ENCODE results near the gene ADAMTS2. TPM values are rescaled to one million over a fixed set of nuclear protein-coding genes. Genes with fewer than 3 reads are reported as not detected.

ADAMTS2 gene
- total RNA-seq, 1 experiment from 2014 or later: not detected

DNA sequence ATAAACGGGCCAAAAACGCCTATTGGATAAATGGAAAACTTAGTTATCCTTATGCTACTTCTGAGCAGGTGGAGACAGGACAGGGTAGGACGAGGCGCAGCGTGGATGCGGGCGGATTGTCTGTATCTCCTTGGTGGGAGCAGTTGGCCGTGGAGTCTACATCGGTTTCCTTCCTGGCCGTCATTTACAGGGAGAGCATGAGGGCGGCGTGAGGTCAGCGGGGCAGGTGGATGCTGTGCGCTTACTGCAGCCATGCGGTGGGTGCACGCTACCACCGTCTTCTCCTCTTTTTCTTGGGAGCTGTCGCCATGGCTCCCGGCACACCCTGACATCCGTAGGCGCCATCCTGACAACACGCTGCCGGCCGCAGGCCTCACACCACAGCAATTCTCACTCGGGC lies 121.3 kb downstream of the ADAMTS2 start:
- ChIA-PET CTCF (no interaction called here), POLR2A (ENCODE audit: unreplicated experiment) (no interaction called here)
- Histone ChIP-seq H3K27ac (ENCODE audit: low read length) (no peak overlapping the region), H3K9me2 (replicated peaks; ENCODE audit: low read length) (no peaks in the 10 kb centered on the region), H3K4me1 (ENCODE audit: insufficient read depth, low read length) (no peaks in the 10 kb centered on the region), H3K4me3 (ENCODE audit: low read length) (no peak overlapping the region), H3K4me2 (ENCODE audit: low read length) (no peak overlapping the region), H3K36me3 (ENCODE audit: low read depth, low read length) (no peaks in the 10 kb centered on the region), H4K20me1 (ENCODE audit: low read length) (no peaks in the 10 kb centered on the region), H3K9me3 (ENCODE audit: low read length) (no peaks in the 10 kb centered on the region), H3K9ac (ENCODE audit: low read length) (no peak overlapping the region), H3F3A (ENCODE audit: low read length, unreplicated experiment) (no peaks in the 10 kb centered on the region), H2AFZ (ENCODE audit: low read length) (no peak overlapping the region), H3K27me3 (ENCODE audit: low read length) (peaks cover 14% of the 10 kb centered on the region; the same call in 1 of the 2 replicates), H3K79me2 (ENCODE audit: low read length) (no peaks in the 10 kb centered on the region)
- BruUV-seq (replicated peaks): no TSS peak
- TF ChIP-seq, protein P1, sequence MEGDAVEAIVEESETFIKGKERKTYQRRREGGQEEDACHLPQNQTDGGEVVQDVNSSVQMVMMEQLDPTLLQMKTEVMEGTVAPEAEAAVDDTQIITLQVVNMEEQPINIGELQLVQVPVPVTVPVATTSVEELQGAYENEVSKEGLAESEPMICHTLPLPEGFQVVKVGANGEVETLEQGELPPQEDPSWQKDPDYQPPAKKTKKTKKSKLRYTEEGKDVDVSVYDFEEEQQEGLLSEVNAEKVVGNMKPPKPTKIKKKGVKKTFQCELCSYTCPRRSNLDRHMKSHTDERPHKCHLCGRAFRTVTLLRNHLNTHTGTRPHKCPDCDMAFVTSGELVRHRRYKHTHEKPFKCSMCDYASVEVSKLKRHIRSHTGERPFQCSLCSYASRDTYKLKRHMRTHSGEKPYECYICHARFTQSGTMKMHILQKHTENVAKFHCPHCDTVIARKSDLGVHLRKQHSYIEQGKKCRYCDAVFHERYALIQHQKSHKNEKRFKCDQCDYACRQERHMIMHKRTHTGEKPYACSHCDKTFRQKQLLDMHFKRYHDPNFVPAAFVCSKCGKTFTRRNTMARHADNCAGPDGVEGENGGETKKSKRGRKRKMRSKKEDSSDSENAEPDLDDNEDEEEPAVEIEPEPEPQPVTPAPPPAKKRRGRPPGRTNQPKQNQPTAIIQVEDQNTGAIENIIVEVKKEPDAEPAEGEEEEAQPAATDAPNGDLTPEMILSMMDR (conservative IDR thresholded peaks at IDR 0.05; ENCODE audit: low read depth, low read length): no peak
- TF ChIP-seq EZH2 (IDR thresholded peaks at IDR 0.05; ENCODE audit: low read length, unreplicated experiment) (no peak), EZH2phosphoT487 (IDR thresholded peaks at IDR 0.05; ENCODE audit: borderline replicate concordance, low read length) (no peak)
- ATAC-seq (no peak), DNase-seq (no peak)
- intact Hi-C loops (cut with micrococcal nuclease): no loop called here

DNA sequence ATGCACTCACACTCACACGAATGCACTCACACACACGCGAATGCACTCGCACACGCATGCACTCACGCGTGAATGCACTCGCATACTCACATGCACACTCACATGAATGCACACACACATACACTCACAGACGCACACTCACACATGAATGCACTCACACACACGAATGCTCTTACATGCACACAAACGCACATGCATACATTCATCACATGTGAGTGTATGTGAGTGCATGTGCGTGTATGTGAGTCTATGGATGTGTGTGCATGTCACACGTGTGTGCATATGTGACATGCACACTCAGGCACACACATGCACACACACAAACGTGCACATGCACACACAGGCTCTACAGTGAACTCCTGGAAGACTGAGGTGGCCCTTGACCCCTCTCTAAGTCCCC lies 121.7 kb downstream of the ADAMTS2 start:
- H3K4me2 ChIP-seq (ENCODE audit: low read length): no peak overlapping the region
- no peak overlapping the region for H3K4me3 ChIP-seq (ENCODE audit: low read length)
- H3K27ac ChIP-seq (ENCODE audit: low read length): no peak overlapping the region
- TF ChIP-seq EZH2 (IDR thresholded peaks at IDR 0.05; ENCODE audit: low read length, unreplicated experiment): no peak
- no peak for TF ChIP-seq EZH2phosphoT487 (IDR thresholded peaks at IDR 0.05; ENCODE audit: borderline replicate concordance, low read length)
- TF ChIP-seq, protein P1 (conservative IDR thresholded peaks at IDR 0.05; ENCODE audit: low read depth, low read length): no peak
- ChIA-PET CTCF (no interaction called here), POLR2A (ENCODE audit: unreplicated experiment) (no interaction called here)
- intact Hi-C loops (cut with micrococcal nuclease): no loop called here
- BruUV-seq (replicated peaks): no TSS peak
- H3K9me3 ChIP-seq (ENCODE audit: low read length): no peaks in the 10 kb centered on the region
- no peak for DNase-seq
- H4K20me1 ChIP-seq (ENCODE audit: low read length): no peaks in the 10 kb centered on the region
- no peaks in the 10 kb centered on the region for H3F3A ChIP-seq (ENCODE audit: low read length, unreplicated experiment)
- H3K9ac ChIP-seq (ENCODE audit: low read length): no peak overlapping the region
- no peaks in the 10 kb centered on the region for H3K9me2 ChIP-seq (replicated peaks; ENCODE audit: low read length)
- H3K79me2 ChIP-seq (ENCODE audit: low read length): no peaks in the 10 kb centered on the region
- no peaks in the 10 kb centered on the region for H3K36me3 ChIP-seq (ENCODE audit: low read depth, low read length)
- no peaks in the 10 kb centered on the region for H3K4me1 ChIP-seq (ENCODE audit: insufficient read depth, low read length)
- H3K27me3 ChIP-seq (ENCODE audit: low read length): peaks cover 14% of the 10 kb centered on the region; the same call in 1 of the 2 replicates
- no peak overlapping the region for H2AFZ ChIP-seq (ENCODE audit: low read length)
- ATAC-seq: no peak

DNA sequence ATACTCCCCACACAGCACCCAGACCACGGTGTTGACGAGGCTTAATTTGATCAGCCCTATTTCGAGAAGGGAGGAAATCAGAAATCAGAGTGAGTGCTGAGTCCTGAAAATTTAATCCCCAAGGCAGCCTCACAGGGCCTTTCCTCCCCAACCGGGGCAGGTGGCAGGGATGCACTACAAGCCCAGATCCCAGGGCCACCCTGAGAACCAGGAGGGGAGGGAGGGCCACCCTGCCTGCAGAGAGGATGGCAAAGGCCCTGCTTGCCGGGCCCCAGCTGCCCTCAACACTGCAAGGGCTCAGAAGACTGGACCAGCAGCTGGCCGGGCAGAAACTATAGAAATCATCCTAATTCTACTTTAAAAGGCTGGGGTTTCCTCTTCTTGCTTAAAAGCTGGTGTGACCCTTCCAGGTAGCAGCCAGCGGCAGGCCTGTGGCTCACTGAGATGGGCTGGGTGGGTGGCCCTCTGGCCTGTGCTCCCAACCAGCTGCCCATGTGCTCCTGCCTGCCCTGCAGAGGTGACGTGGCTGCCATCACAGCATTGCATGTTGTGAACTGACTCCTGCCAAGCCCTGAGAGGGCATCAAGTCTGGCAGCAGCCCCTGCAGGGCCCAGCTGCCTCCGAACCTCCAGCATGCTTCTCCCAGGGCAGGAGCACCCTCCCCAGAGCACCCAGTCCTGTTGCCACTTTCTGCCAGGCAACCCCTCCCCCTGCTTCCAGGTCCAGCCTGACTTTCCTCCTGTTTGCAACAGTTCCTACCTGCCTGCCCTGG lies 122.8 kb downstream of the ADAMTS2 start:
- Histone ChIP-seq H3K27me3 (ENCODE audit: low read length) (peaks cover 14% of the 10 kb centered on the region; the same call in 1 of the 2 replicates), H3K27ac (ENCODE audit: low read length) (no peak overlapping the region), H3K9ac (ENCODE audit: low read length) (no peak overlapping the region), H3K36me3 (ENCODE audit: low read depth, low read length) (no peaks in the 10 kb centered on the region), H3K79me2 (ENCODE audit: low read length) (no peaks in the 10 kb centered on the region), H2AFZ (ENCODE audit: low read length) (no peak overlapping the region), H3K4me1 (ENCODE audit: insufficient read depth, low read length) (no peaks in the 10 kb centered on the region), H3K4me3 (ENCODE audit: low read length) (no peak overlapping the region), H3F3A (ENCODE audit: low read length, unreplicated experiment) (no peaks in the 10 kb centered on the region), H3K9me2 (replicated peaks; ENCODE audit: low read length) (no peaks in the 10 kb centered on the region), H3K4me2 (ENCODE audit: low read length) (no peak overlapping the region), H3K9me3 (ENCODE audit: low read length) (no peaks in the 10 kb centered on the region), H4K20me1 (ENCODE audit: low read length) (no peaks in the 10 kb centered on the region)
- BruUV-seq (replicated peaks): no TSS peak
- intact Hi-C loops (cut with micrococcal nuclease): no loop called here
- POLR2A ChIA-PET (ENCODE audit: unreplicated experiment): no interaction called here
- CTCF ChIA-PET: no interaction called here
- ATAC-seq: no peak
- TF ChIP-seq, protein P1 (conservative IDR thresholded peaks at IDR 0.05; ENCODE audit: low read depth, low read length): no peak
- TF ChIP-seq EZH2 (IDR thresholded peaks at IDR 0.05; ENCODE audit: low read length, unreplicated experiment) (no peak), EZH2phosphoT487 (IDR thresholded peaks at IDR 0.05; ENCODE audit: borderline replicate concordance, low read length) (no peak)
- DNase-seq: no peak
